A549 (cell line): Measurements from ENCODE around the gene BST1. TPM values are rescaled to one million over a fixed set of nuclear protein-coding genes. Genes with fewer than 3 reads are reported as not detected.

Experiments used
- ATAC-seq, 2 experiments: fragments of 200-7000 bp in 1 of 2; fragments of >200 bp in 1 of 2; cut with Nextera tagmentation in 1 of 2; cut with Tn5 transposase in 1 of 2; 3 replicates each; pipeline versions ENCODE4 v1.8.0 to v1.9.1; 2018 to 2020; ENCODE audit warnings: mild to moderate bottlenecking in 1 of 2, moderate library complexity in 1 of 2
- CTCF ChIA-PET: fragments of 300-600 bp; sonication (Branson Sonifier 250); formaldehyde crosslinking; extraction: SDS; loops from one replicate; lab custom pipeline; 2021; ENCODE audit warnings: antibody characterized with exemption, inconsistent platforms; lab: Yijun Ruan, JAX
- POLR2A ChIA-PET: fragments of 350-600 bp; formaldehyde crosslinking; extraction: SDS; loops from one replicate; lab custom pipeline; 2021; ENCODE audit warnings: antibody characterized with exemption, inconsistent platforms; lab: Yijun Ruan, JAX
- DNase-seq, 2 experiments: peaks; one replicate each; pipeline versions ENCODE4 v3.0.0 to v3.0.0-alpha.2; 2011 to 2016; ENCODE audit warnings: low read depth in 1 of 2, low spot score in 1 of 2
- FAIRE-seq: peaks from 2 replicates; lab custom pipeline; 2011; peaks lifted over from hg19 to GRCh38; lab: Jason Lieb, UNC
- H3K27ac ChIP-seq, 2 experiments: fragments of >200 bp; sonication (Bioruptor Twin); formaldehyde crosslinking; 3 replicates each; pipeline ENCODE4 v1.5.1; 2016 to 2017
- H3K4me1 ChIP-seq: fragments of >200 bp; sonication (Bioruptor Twin); formaldehyde crosslinking; 3 replicates; pipeline ENCODE4 v1.6.1; 2016
- H3K4me2 ChIP-seq: fragments of >200 bp; sonication (Bioruptor Twin); formaldehyde crosslinking; 3 replicates; pipeline ENCODE4 v1.6.1; 2016
- H3K4me3 ChIP-seq: fragments of >200 bp; sonication (Bioruptor Twin); formaldehyde crosslinking; 3 replicates; pipeline ENCODE4 v1.5.1; 2016
- H3K9me3 ChIP-seq: fragments of >200 bp; sonication (Bioruptor Twin); formaldehyde crosslinking; 3 replicates; pipeline ENCODE4 v1.6.1; 2016
- CEBPB ChIP-seq, 2 experiments: fragments of >200 bp in 1 of 2; sonication (Bioruptor Twin) in 1 of 2; formaldehyde crosslinking in 1 of 2; IDR thresholded peaks; 2 replicates each; pipeline ENCODE4 v1.6.1; 2012 to 2016
- CHD4 ChIP-seq: fragments of 200-600 bp; sonication (generic); IDR thresholded peaks from 2 replicates; pipeline ENCODE4 v1.6.1; 2016; ENCODE audit warnings: antibody characterized with exemption, mild to moderate bottlenecking, borderline replicate concordance
- EHF ChIP-seq: fragments of 250-450 bp; sonication (Bioruptor Pico); IDR thresholded peaks from 2 replicates; pipeline ENCODE4 v1.5.0; 2020; ENCODE audit warnings: mild to moderate bottlenecking
- FOSL2 ChIP-seq, 2 experiments: fragments of 450-650 bp in 1 of 2; fragments of >200 bp in 1 of 2; sonication (Bioruptor Twin) in 1 of 2; formaldehyde crosslinking; IDR thresholded peaks; 2 replicates each; pipeline versions ENCODE4 v1.5.0 to v1.6.1; 2016 to 2020; ENCODE audit warnings: mild to moderate bottlenecking in 1 of 2, moderate library complexity in 1 of 2
- HOXA7 ChIP-seq: fragments of 250-450 bp; sonication (Bioruptor Pico); IDR thresholded peaks from 2 replicates; pipeline ENCODE4 v1.5.0; 2020; ENCODE audit warnings: mild to moderate bottlenecking, moderate library complexity
- HOXB13 ChIP-seq: fragments of 250-450 bp; sonication (Bioruptor Pico); IDR thresholded peaks from 2 replicates; pipeline ENCODE4 v1.5.0; 2020; ENCODE audit warnings: low read depth, mild to moderate bottlenecking, moderate library complexity
- NR3C1 ChIP-seq: fragments of >200 bp; sonication (Bioruptor Twin); formaldehyde crosslinking; IDR thresholded peaks from 3 replicates; pipeline ENCODE4 v1.6.1; 2017
- PHF8 ChIP-seq: fragments of 200-600 bp; sonication (generic); IDR thresholded peaks from 2 replicates; pipeline ENCODE4 v1.6.1; 2016; ENCODE audit warnings: low read depth, mild to moderate bottlenecking, antibody characterized with exemption, moderate library complexity, borderline replicate concordance
- RARB ChIP-seq: fragments of 250-450 bp; sonication (Bioruptor Pico); IDR thresholded peaks from 2 replicates; pipeline ENCODE4 v1.8.0; 2021; ENCODE audit warnings: mild to moderate bottlenecking, moderate library complexity
- SMC3 ChIP-seq: fragments of >200 bp; sonication (Bioruptor Twin); formaldehyde crosslinking; IDR thresholded peaks from 3 replicates; pipeline ENCODE4 v1.6.1; 2018; ENCODE audit warnings: inconsistent platforms
- ZFP36 ChIP-seq: fragments of 450-650 bp; IDR thresholded peaks from 2 replicates; pipeline ENCODE4 v1.6.1; 2014; ENCODE audit warnings: borderline replicate concordance; ENCODE audit not compliant: partially characterized antibody
- ZNF302 ChIP-seq: fragments of 250-450 bp; sonication (Bioruptor Pico); IDR thresholded peaks from 2 replicates; pipeline ENCODE4 v1.9.0; 2021; ENCODE audit warnings: inconsistent platforms, mild to moderate bottlenecking, moderate library complexity
- WGBS: methylation state at CpG from one replicate; pipeline ENCODE4 v1.1.6; 2017; ENCODE audit errors: missing lambda C conversion rate; 5-methylcytosine and 5-hydroxymethylcytosine counted together
- polyA plus RNA-seq, 4 experiments: library from polyadenylated mRNA; depleted of rRNA in 3 of 4; stranded (reverse); fragments of >200 nt; fragmentation: RNase III in 1 of 4; extraction: RNeasy Plus Mini Kit Qiagen cat#74134 plus additional on column Dnase treatment in 1 of 4; gene quantifications; 2 replicates in 3 of 4; 3 replicates in 1 of 4; pipeline ENCODE4 v1.2.3, GENCODE V29; 2011 to 2017
- TF ChIP-seq, protein P1 (sequence below): fragments of 200-600 bp; sonication (generic); IDR thresholded peaks from 2 replicates; pipeline ENCODE4 v1.6.1; 2016; ENCODE audit warnings: antibody characterized with exemption, mild to moderate bottlenecking, moderate library complexity
- TF ChIP-seq, protein P2 (sequence below): fragments of 250-450 bp; sonication (Bioruptor Pico); IDR thresholded peaks from 2 replicates; pipeline ENCODE4 v1.5.0; 2021; ENCODE audit warnings: mild to moderate bottlenecking, moderate library complexity, borderline replicate concordance
- TF ChIP-seq, protein P3 (sequence below): fragments of 250-450 bp; sonication (Bioruptor Pico); IDR thresholded peaks from 2 replicates; pipeline ENCODE4 v1.5.0; 2020; ENCODE audit warnings: low read depth, mild to moderate bottlenecking, moderate library complexity
- TF ChIP-seq, protein P4 (sequence below): fragments of 150-350 bp; IDR thresholded peaks from 2 replicates; pipeline ENCODE4 v1.6.1; 2014; ENCODE audit warnings: low read depth, mild to moderate bottlenecking, low read length
- TF ChIP-seq, protein P5 (sequence below): IDR thresholded peaks from 2 replicates; pipeline ENCODE4 v1.6.1; 2012

Gene BST1
- polyA plus RNA-seq, 2 of the 4 experiments (the other 2 are of a cell fraction) = 11.7 to 16.0 TPM

DNA sequence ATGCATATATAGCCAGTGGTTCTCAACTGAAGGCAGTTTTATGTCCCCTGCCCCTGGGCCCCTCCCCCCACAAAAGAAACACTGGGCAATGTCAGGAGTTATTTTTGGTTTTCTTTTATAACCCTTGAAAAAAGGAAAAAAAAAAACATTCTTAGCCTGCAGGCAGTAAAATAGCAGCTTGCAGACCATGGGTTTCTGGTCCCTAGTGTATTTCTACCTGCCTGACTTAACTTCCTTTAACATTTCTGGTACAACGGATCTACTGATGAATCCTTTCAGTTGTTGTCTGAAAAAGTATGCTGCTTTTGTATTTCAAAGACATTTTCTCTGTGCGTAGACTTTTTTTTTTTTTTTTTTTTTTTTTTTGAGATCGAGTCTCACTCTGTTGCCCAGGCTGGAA, 32.3 kb upstream of the BST1 start:
- Histone ChIP-seq H3K4me3 (no peak overlapping the region), H3K27ac (no peak overlapping the region), H3K9me3 (no peaks in the 10 kb centered on the region), H3K4me2 (no peak overlapping the region), H3K4me1 (peaks cover 29% of the 10 kb centered on the region)
- no peak for TF ChIP-seq RARB (CRISPR knock-in tag)
- POLR2A ChIA-PET = no interaction called here
- WGBS = 92% methylated on average over 3 of the region's 3 CpGs
- DNase-seq (no peak), FAIRE-seq (no peak), ATAC-seq (no peak)
- CTCF ChIA-PET = no interaction called here

DNA sequence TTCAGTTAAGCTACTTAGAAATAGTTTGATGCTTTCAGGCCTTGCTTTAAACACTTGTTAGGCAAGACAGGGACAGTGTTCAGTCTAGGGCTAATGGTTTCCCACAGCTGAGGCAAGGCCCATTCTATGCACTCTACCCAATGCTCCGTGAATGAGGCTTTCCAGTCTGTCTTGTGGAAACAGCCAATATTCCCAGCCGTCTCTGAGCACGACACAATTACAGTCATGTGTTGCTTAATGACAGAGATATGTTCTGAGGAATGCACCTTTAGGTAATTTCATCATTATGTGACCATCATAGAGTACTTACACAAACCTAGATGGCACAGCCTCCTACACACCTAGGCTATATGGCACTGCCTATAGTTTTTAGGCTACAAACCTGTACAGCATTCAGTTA, 30.8 kb upstream of the BST1 start:
- no peak for ATAC-seq
- FAIRE-seq = no peak
- no peak overlapping the region for H3K4me3 ChIP-seq
- H3K9me3 ChIP-seq = no peaks in the 10 kb centered on the region
- POLR2A ChIA-PET = no interaction called here
- CTCF ChIA-PET = no interaction called here
- 96% methylated on average over 3 of the region's 3 CpGs for WGBS
- H3K4me2 ChIP-seq = no peak overlapping the region
- H3K27ac ChIP-seq = no peak overlapping the region
- no peak for DNase-seq
- no peak for TF ChIP-seq HOXA7 (CRISPR knock-in tag)
- TF ChIP-seq CEBPB (IDR thresholded peaks at IDR 0.05) = no peak
- TF ChIP-seq ZNF302 (CRISPR knock-in tag) = no peak
- TF ChIP-seq ZFP36 = no peak
- TF ChIP-seq SMC3 = no peak
- TF ChIP-seq, protein P1, sequence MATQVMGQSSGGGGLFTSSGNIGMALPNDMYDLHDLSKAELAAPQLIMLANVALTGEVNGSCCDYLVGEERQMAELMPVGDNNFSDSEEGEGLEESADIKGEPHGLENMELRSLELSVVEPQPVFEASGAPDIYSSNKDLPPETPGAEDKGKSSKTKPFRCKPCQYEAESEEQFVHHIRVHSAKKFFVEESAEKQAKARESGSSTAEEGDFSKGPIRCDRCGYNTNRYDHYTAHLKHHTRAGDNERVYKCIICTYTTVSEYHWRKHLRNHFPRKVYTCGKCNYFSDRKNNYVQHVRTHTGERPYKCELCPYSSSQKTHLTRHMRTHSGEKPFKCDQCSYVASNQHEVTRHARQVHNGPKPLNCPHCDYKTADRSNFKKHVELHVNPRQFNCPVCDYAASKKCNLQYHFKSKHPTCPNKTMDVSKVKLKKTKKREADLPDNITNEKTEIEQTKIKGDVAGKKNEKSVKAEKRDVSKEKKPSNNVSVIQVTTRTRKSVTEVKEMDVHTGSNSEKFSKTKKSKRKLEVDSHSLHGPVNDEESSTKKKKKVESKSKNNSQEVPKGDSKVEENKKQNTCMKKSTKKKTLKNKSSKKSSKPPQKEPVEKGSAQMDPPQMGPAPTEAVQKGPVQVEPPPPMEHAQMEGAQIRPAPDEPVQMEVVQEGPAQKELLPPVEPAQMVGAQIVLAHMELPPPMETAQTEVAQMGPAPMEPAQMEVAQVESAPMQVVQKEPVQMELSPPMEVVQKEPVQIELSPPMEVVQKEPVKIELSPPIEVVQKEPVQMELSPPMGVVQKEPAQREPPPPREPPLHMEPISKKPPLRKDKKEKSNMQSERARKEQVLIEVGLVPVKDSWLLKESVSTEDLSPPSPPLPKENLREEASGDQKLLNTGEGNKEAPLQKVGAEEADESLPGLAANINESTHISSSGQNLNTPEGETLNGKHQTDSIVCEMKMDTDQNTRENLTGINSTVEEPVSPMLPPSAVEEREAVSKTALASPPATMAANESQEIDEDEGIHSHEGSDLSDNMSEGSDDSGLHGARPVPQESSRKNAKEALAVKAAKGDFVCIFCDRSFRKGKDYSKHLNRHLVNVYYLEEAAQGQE = no peak
- no peak for TF ChIP-seq PHF8
- H3K4me1 ChIP-seq = peaks cover 32% of the 10 kb centered on the region

DNA sequence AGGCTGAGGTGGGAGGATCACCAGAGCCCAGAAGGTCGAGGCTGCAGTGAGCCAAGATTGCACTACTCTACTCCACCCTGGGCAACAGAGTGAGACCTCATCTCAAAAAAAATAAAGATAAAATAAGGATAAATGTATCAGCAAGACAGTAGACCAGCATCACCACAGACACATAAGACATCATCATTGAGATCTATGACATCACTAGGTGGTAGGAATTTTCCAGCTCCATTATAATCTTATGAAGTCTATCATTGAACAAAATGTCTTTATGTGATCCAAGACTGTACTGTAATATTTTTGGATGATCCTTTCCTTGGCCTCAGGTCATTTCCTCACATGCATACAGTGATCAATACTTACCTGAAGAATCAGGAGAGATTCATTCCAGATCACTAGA, 29.5 kb upstream of the BST1 start:
- DNase-seq (no peak), FAIRE-seq (no peak), ATAC-seq (no peak)
- 100% methylated on average over 1 of the region's 1 CpG for WGBS
- TF ChIP-seq, protein P2, sequence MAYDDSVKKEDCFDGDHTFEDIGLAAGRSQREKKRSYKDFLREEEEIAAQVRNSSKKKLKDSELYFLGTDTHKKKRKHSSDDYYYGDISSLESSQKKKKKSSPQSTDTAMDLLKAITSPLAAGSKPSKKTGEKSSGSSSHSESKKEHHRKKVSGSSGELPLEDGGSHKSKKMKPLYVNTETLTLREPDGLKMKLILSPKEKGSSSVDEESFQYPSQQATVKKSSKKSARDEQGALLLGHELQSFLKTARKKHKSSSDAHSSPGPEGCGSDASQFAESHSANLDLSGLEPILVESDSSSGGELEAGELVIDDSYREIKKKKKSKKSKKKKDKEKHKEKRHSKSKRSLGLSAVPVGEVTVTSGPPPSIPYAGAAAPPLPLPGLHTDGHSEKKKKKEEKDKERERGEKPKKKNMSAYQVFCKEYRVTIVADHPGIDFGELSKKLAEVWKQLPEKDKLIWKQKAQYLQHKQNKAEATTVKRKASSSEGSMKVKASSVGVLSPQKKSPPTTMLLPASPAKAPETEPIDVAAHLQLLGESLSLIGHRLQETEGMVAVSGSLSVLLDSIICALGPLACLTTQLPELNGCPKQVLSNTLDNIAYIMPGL (CRISPR knock-in tag) = no peak
- TF ChIP-seq, protein P3, sequence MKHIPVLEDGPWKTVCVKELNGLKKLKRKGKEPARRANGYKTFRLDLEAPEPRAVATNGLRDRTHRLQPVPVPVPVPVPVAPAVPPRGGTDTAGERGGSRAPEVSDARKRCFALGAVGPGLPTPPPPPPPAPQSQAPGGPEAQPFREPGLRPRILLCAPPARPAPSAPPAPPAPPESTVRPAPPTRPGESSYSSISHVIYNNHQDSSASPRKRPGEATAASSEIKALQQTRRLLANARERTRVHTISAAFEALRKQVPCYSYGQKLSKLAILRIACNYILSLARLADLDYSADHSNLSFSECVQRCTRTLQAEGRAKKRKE (CRISPR knock-in tag) = no peak
- TF ChIP-seq PHF8 = no peak
- TF ChIP-seq HOXB13 = no peak
- no peak for TF ChIP-seq EHF
- no peak for TF ChIP-seq CHD4
- no peak for TF ChIP-seq FOSL2 (IDR thresholded peaks at IDR 0.05)
- TF ChIP-seq FOSL2 (CRISPR knock-in tag; IDR thresholded peaks at IDR 0.05) = no peak
- TF ChIP-seq NR3C1 = no peak
- TF ChIP-seq, protein P4, sequence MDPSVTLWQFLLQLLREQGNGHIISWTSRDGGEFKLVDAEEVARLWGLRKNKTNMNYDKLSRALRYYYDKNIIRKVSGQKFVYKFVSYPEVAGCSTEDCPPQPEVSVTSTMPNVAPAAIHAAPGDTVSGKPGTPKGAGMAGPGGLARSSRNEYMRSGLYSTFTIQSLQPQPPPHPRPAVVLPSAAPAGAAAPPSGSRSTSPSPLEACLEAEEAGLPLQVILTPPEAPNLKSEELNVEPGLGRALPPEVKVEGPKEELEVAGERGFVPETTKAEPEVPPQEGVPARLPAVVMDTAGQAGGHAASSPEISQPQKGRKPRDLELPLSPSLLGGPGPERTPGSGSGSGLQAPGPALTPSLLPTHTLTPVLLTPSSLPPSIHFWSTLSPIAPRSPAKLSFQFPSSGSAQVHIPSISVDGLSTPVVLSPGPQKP = no peak
- TF ChIP-seq, protein P5, sequence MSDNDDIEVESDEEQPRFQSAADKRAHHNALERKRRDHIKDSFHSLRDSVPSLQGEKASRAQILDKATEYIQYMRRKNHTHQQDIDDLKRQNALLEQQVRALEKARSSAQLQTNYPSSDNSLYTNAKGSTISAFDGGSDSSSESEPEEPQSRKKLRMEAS = no peak
- TF ChIP-seq ZFP36 = no peak
- peaks cover 41% of the 10 kb centered on the region for H3K4me1 ChIP-seq
- no peak overlapping the region for H3K27ac ChIP-seq
- H3K9me3 ChIP-seq = no peaks in the 10 kb centered on the region
- ChIA-PET CTCF (no interaction called here), POLR2A (interaction anchor here (0.6 to 0.8 kb wide), 3 partner anchors 9 to 36 kb away, joined by 3 to 4 read pairs (median 4); no protein-coding TSS in a partner anchor)
- H3K4me2 ChIP-seq = no peak overlapping the region
- H3K4me3 ChIP-seq = no peak overlapping the region
